GM21381 (cell line): ENCODE data around the gene GNG2.

Source experiments
- ATAC-seq: cut with Tn5 transposase; IDR thresholded peaks from one replicate; pipeline ENCODE4 v1.9.1; 2021; ENCODE audit warnings: mild to moderate bottlenecking, moderate library complexity; ENCODE audit not compliant: unreplicated experiment

GNG2 gene

GRCh38 chr14:51852541-51852940 is 7.9 kb upstream of the GNG2 start:
- ATAC-seq: no peak

GRCh38 chr14:51855234-51855633 is 5.2 kb upstream of the GNG2 start:
- ATAC-seq: no peak

GRCh38 chr14:51856792-51857296 is 3.6 kb upstream of the GNG2 start:
- no peak for ATAC-seq

GRCh38 chr14:51859131-51859530 is 1.3 kb upstream of the GNG2 start:
- no peak for ATAC-seq

- ATAC-seq: no peak
Observed at GRCh38 chr14:51860825-51861499, 550 bp downstream of the GNG2 start.

- no peak for ATAC-seq
Observed at GRCh38 chr14:51862176-51862796, 1.9 kb downstream of the GNG2 start.

- ATAC-seq: no peak
Observed at GRCh38 chr14:51862860-51863259, 2.4 kb downstream of the GNG2 start.

GRCh38 chr14:51865953-51866747 is 5.7 kb downstream of the GNG2 start:
- ATAC-seq: peak; percentile 39

- ATAC-seq: no peak
Observed at GRCh38 chr14:51867741-51868140, 7.3 kb downstream of the GNG2 start.

- no peak for ATAC-seq
Observed at GRCh38 chr14:51868405-51868804, 8.0 kb downstream of the GNG2 start.

- ATAC-seq: no peak
Observed at GRCh38 chr14:51869411-51870100, 9.1 kb downstream of the GNG2 start.

- ATAC-seq: no peak
Observed at GRCh38 chr14:51870606-51871005, 10.2 kb downstream of the GNG2 start.

- ATAC-seq: no peak
Observed at GRCh38 chr14:51871846-51872245, 11.4 kb downstream of the GNG2 start.

- ATAC-seq: no peak
Observed at GRCh38 chr14:51872396-51872795, 12.0 kb downstream of the GNG2 start.

GRCh38 chr14:51873221-51873893 is 12.9 kb downstream of the GNG2 start:
- ATAC-seq: peak; percentile 91

- ATAC-seq: no peak
Observed at GRCh38 chr14:51877810-51878209, 17.4 kb downstream of the GNG2 start.

GRCh38 chr14:51879170-51879569 is 18.8 kb downstream of the GNG2 start:
- ATAC-seq: no peak

GRCh38 chr14:51880835-51881580 is 20.6 kb downstream of the GNG2 start:
- peak; percentile 46 for ATAC-seq

- no peak for ATAC-seq
Observed at GRCh38 chr14:51881636-51882035, 21.2 kb downstream of the GNG2 start.

- ATAC-seq: no peak
Observed at GRCh38 chr14:51883232-51883631, 22.8 kb downstream of the GNG2 start.
